GM12878 (cell line): Measurements from ENCODE around the gene CFAP91.

Source experiments
- EZH2 ChIP-seq: IDR thresholded peaks from 2 replicates; pipeline ENCODE4 v1.6.1; 2012; ENCODE audit warnings: low read depth, mild to moderate bottlenecking, control low read depth, inconsistent platforms, low read length, borderline replicate concordance; ENCODE audit not compliant: control insufficient read depth
- GATAD2B ChIP-seq: fragments of 450-650 bp; conservative IDR thresholded peaks from 2 replicates; pipeline ENCODE4 v1.6.1; 2017; ENCODE audit warnings: low read depth, mild to moderate bottlenecking, moderate library complexity
- NFXL1 ChIP-seq: fragments of 450-650 bp; IDR thresholded peaks from 2 replicates; pipeline ENCODE4 v1.6.1; 2017; ENCODE audit warnings: antibody characterized with exemption, mild to moderate bottlenecking, borderline replicate concordance
- PML ChIP-seq: IDR thresholded peaks from 2 replicates; pipeline ENCODE4 v1.6.1; 2012; ENCODE audit warnings: low read length, inconsistent platforms
- SMC3 ChIP-seq: IDR thresholded peaks from 2 replicates; pipeline ENCODE4 v1.6.1; 2011; ENCODE audit warnings: low read length, improper control_type of control experiment, borderline replicate concordance
- SUZ12 ChIP-seq: fragments of 200-600 bp; sonication (generic); IDR thresholded peaks from one replicate; pipeline ENCODE4 v1.6.1; 2018; ENCODE audit warnings: antibody characterized with exemption, mild to moderate bottlenecking; ENCODE audit not compliant: unreplicated experiment
- TF ChIP-seq, protein P1 (sequence below): IDR thresholded peaks from 2 replicates; pipeline ENCODE4 v1.6.1; 2011; ENCODE audit warnings: mild to moderate bottlenecking, low read depth, low read length, moderate library complexity; ENCODE audit not compliant: insufficient replicate concordance

DNA sequence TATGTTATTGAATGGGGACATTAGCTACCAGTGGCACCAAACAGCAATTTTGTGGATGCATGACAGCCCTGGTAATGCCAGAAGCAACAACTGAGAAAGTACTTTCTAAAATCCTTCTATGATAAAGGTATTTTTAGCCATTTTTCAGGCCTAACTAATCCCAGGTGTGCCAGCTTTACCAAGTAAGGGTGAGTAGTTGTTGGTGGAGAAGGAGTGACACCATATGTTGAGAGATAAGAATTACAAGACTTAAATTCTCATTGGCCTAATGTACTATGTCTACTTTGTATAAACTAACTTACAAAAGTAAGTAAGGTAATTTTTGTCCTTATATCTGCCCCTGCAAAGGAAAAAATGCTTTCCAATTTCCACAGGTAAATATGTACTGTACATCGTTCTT, 21.5 kb upstream of the CFAP91 start:
- TF ChIP-seq GATAD2B (no peak), SUZ12 (no peak), NFXL1 (no peak), PML (no peak), SMC3 (peak; percentile 93), EZH2 (no peak)
- TF ChIP-seq, protein P1, sequence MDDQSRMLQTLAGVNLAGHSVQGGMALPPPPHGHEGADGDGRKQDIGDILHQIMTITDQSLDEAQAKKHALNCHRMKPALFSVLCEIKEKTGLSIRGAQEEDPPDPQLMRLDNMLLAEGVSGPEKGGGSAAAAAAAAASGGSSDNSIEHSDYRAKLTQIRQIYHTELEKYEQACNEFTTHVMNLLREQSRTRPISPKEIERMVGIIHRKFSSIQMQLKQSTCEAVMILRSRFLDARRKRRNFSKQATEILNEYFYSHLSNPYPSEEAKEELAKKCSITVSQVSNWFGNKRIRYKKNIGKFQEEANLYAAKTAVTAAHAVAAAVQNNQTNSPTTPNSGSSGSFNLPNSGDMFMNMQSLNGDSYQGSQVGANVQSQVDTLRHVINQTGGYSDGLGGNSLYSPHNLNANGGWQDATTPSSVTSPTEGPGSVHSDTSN = no peak
